A172 (cell line): Measurements from ENCODE around the gene DLG1. TPM values are rescaled to one million over a fixed set of nuclear protein-coding genes. Genes with fewer than 3 reads are reported as not detected.
"Not testable (repeated sequence)": the region's sequence is repeated elsewhere in the genome, so short reads cannot be mapped to it uniquely, and the experiment has no call there.

Source experiments
- DNase-seq: peaks from one replicate; pipeline ENCODE4 v3.0.0-alpha.2; 2015; ENCODE audit warnings: low spot score
- total RNA-seq: library from RNA; depleted of rRNA; stranded (reverse); fragments of >200 nt; shearing (Covaris generic); gene quantifications from 2 replicates; pipeline ENCODE4 v1.2.3, GENCODE V29; 2014

Gene DLG1
- total RNA-seq, 1 experiment from 2014 or later: 148 TPM

DNA sequence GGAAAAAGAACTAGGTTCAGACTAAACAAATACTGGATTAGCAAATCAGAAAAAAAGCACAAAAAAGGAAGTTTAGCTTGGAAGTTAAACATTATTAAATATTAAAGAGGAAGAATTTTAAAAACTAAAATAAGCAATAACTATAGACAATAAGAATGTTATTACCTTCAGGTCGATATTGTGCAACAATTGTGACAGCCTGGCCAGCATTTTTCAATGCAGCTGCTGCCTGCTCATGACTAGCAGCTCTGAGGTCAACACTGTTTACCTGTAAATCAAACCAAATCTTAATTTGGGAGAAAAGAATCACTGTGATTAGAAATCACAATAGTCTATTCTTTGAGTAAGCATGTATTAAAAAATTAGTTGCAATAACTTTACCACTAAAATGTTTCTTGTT lies 193.7 kb downstream of the DLG1 start:
- no peak for DNase-seq

- peak; percentile 5 for DNase-seq
Measured at GRCh38 chr3:197103766-197104165, 194.6 kb downstream of the DLG1 start.

DNA sequence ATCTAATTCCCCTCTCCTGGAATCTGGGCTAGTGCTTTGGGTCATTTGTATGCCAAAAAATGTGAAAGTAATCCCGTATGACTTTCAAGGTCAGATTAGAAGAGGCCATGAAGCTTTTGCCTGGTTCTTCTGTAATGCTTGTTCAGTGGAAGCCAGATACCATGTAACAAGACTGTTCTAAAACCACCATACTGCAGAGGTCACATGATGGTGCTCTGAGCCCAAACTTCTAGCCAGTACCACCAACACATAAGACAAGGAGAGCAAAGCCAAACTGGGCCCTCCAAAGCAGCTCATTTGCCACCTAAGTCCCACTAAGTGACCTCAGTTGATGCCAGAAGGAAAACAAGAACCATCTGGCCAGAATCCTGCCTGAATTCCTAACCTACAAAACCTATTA lies 204.5 kb downstream of the DLG1 start:
- no peak for DNase-seq

DNA sequence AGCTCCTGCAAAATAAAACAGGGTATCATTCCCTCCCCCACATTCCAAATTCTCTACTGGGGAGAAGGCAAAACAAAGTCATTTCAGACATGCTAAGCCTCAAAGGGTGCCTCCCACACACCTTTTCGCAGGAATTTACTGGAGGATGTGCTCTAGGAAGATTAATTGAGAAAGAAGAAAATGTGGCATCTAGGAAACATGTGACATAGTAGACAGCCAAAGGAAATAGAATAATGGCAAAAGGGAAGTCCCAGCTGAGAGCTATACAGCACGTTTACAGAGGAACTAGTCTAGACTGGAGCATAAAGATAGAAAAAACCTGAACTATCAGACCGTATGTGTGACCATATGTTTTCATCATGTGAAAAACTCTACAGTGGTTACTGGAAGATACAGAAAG lies 210.0 kb downstream of the DLG1 start:
- DNase-seq: no peak

GRCh38 chr3:197085137-197085536 lies 213.3 kb downstream of the DLG1 start:
- no peak for DNase-seq

DNA sequence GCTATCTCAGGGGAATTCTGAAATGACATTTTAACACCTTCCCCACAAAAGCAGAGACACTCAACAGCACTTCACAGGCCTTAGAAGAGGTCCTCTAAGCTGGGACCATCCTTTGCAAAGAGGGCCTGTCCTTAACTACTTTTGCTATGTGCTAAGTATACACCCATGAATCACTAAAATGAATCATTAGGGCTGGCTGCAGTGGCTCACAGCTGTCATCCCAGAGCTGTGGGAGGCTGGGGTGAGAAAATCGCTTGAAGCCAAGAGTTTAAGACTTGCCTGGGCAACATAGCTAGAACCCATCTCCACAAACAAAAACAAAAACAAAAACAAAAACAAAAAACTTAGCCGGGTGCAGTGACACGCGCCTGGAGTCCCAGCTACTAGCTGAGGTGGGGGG lies 214.9 kb downstream of the DLG1 start:
- DNase-seq: peak; percentile 62

GRCh38 chr3:197082871-197083270 lies 215.5 kb downstream of the DLG1 start:
- DNase-seq: no peak

DNA sequence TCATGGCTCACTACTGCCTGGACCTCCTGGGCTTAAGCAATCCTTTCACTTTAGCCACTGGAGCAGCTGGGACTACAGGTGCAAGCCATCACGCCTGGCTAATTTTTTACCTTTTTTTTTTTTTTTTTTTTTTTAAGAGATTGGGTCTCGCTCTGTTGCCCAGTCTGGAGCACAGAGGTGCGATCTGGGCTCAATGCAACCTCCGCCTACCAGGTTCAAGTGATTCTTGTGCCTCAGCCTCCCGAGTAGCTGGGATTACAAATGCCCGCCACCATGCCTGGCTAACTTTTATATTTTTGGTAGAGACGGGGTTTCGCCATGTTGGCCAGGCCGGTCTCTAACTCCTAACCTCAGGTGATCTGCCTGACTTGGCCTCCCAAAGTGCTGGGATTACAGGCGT lies 218.1 kb downstream of the DLG1 start:
- no peak for DNase-seq

GRCh38 chr3:197076415-197076814 lies 222.0 kb downstream of the DLG1 start:
- no peak for DNase-seq

GRCh38 chr3:197068077-197068476 lies 230.3 kb downstream of the DLG1 start:
- DNase-seq: no peak

DNA sequence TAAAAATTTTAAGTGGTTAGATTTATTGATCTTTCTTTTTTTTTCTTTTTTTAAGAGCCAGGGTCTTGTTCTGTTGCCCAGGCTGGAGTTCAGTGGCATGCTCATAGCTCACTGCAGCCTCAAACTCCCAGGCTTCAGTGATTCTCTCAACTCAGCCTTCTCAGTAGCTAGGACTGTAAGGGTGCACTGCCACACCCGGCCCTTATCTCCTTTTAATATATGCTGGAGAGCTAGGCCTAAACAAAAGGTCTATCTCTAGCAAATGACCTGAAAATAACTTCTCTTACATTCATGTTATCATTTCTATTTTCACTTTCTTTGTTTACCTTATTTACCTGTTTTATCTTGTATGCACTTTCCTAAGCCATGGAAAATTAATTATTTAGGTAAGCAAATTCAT lies 233.6 kb downstream of the DLG1 start:
- DNase-seq: no peak

- DNase-seq: no peak
Measured at GRCh38 chr3:197062446-197062845, 236.0 kb downstream of the DLG1 start.

DNA sequence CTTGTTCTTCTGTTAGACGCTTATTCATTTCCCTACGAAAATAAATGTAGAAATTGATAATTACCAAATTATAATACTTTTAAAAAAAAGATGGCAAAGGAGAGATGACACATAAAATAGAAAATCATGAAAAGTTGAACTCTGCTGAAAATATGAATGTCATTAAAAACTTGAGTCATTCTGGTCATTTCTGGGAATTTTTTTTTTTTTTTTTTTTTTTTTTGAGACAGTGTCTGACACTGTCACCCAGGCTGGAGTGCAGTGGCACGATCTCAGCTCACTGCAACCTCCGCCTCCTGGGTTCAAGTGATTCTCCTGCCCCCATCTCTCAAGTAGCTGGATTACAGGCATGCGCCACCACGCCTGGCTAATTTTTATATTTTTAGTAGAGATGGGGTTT lies 246.8 kb downstream of the DLG1 start:
- DNase-seq: not testable (repeated sequence)

DNA sequence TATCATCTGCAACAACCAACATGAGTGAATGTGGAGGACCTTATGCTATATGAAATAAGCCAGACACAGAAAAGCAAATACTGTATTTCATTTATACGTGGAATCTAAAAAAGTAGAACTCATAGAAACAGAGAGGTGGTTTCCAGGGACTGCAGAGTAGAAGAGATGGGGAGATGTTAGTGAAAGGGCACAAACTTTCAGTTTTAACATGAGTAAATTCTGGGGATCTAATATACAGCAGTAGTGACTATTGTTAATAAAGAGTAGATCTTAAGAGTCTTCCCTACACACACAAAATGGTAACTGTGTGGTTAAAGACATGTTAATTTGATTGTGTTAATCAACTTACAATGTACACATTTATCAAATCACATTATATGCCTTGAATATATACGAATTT lies 247.9 kb downstream of the DLG1 start:
- DNase-seq: no peak

GRCh38 chr3:197042539-197042938 lies 255.9 kb downstream of the DLG1 start:
- DNase-seq: no peak

- no peak for DNase-seq
Measured at GRCh38 chr3:197041875-197042488, 256.4 kb downstream of the DLG1 start.

- DNase-seq: no peak
Measured at GRCh38 chr3:197040658-197041057, 257.8 kb downstream of the DLG1 start.

- no peak for DNase-seq
Measured at GRCh38 chr3:197038679-197039462, 259.5 kb downstream of the DLG1 start.

DNA sequence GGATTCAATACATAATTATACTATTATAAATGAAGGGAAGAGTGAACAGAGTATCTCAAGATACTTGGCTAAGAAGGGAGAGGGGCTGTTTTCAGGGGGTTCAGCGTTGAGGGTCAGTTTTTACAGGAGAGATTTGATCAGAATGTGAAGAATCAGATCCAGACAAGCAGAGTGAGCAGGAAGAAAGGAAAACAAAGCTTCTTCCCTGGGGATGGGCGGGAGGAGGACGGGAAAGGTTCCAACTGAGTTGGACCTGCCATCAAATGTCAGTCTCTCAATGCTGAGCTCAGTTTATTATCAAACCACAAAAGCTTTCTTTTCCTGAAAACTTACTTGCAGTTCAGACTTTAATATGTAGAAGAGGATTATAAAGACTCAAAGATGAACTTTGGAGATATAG lies 262.8 kb downstream of the DLG1 start:
- no peak for DNase-seq

DNA sequence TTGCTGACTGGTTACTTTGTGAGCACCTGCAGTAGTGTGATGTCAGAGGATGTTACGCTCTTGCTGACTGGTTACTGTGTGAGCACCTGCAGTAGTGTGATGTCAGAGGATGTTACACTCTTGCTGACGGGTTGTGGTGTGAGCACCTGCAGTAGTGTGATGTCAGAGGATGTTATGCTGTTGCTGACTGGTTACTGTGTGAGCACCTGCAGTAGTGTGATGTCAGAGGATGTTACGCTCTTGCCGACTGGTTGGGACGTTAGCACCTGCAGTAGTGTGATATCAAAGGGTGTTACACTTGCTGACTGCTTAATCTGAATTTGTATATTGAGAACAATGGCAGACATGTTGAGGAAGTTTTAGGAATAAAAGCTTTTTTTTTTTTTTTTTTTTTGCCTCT lies 263.6 kb downstream of the DLG1 start:
- not testable (repeated sequence) for DNase-seq

DNA sequence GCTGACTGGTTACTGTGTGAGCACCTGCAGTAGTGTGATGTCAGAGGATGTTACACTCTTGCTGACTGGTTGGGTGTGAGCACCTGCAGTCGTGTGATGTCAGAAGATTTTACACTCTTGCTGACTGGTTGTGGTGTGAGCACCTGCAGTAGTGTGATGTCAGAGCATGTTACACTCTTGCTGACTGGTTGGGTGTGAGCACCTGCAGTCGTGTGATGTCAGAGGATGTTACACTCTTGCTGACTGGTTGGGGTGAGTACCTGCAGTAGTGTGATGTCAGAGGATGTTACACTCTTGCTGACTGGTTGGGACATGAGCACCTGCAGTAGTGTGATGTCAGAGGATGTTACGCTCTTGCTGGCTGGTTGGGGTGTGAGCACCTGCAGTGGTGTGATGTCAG lies 264.6 kb downstream of the DLG1 start:
- not testable (repeated sequence) for DNase-seq

GRCh38 chr3:197031315-197032285 lies 266.8 kb downstream of the DLG1 start:
- peak; percentile 100 for DNase-seq
